Mesendoderm (in vitro differentiated cells): ENCODE measurements around the gene VDAC1.
A peak's percentile ranks its signal among the peaks of the same experiment; 100 is the strongest.

Source experiments
- DNase-seq: peaks from one replicate; pipeline ENCODE4 v3.0.0; 2013
- H2AK5ac ChIP-seq: 2 replicates; pipeline ENCODE4 v1.6.1; 2013; ENCODE audit warnings: low read length, inconsistent platforms
- H2BK120ac ChIP-seq: 2 replicates; pipeline ENCODE4 v1.6.1; 2013; ENCODE audit warnings: low read depth, mild to moderate bottlenecking, low read length, moderate library complexity, mixed read lengths
- H2BK15ac ChIP-seq: replicated peaks from 2 replicates; pipeline ENCODE4 v1.6.1; 2013; ENCODE audit warnings: low read depth, mild to moderate bottlenecking, moderate library complexity
- H2BK5ac ChIP-seq: 2 replicates; pipeline ENCODE4 v1.6.1; 2013; ENCODE audit warnings: low read length, inconsistent platforms
- H3K18ac ChIP-seq: 2 replicates; pipeline ENCODE4 v1.6.1; 2013; ENCODE audit warnings: mild to moderate bottlenecking, low read length, mixed read lengths
- H3K23ac ChIP-seq: one replicate; pipeline ENCODE4 v1.6.1; 2013; ENCODE audit warnings: low read length
- H3K27ac ChIP-seq: 2 replicates; pipeline ENCODE4 v1.5.1; 2013; ENCODE audit warnings: low read depth, mild to moderate bottlenecking, inconsistent platforms, low read length, moderate library complexity
- H3K27me3 ChIP-seq: 2 replicates; pipeline ENCODE4 v1.6.1; 2013; ENCODE audit warnings: low read length, control low read depth, mild to moderate bottlenecking, inconsistent platforms; ENCODE audit not compliant: insufficient read depth, poor library complexity
- H3K36me3 ChIP-seq: 2 replicates; pipeline ENCODE4 v1.6.1; 2013; ENCODE audit warnings: low read length, inconsistent platforms; ENCODE audit not compliant: control insufficient read depth, insufficient read depth
- H3K4ac ChIP-seq: one replicate; pipeline ENCODE4 v1.6.1; 2013; ENCODE audit warnings: low read depth, mild to moderate bottlenecking, low read length, moderate library complexity
- H3K4me1 ChIP-seq: 2 replicates; pipeline ENCODE4 v1.6.1; 2013; ENCODE audit warnings: low read depth, low read length, inconsistent platforms; ENCODE audit not compliant: control insufficient read depth
- H3K4me2 ChIP-seq: 2 replicates; pipeline ENCODE4 v1.6.1; 2013; ENCODE audit warnings: low read length
- H3K4me3 ChIP-seq: 2 replicates; pipeline ENCODE4 v1.5.1; 2013; ENCODE audit warnings: mild to moderate bottlenecking, low read length
- H3K56ac ChIP-seq: one replicate; pipeline ENCODE4 v1.6.1; 2013; ENCODE audit warnings: low read length
- H3K79me1 ChIP-seq: 2 replicates; pipeline ENCODE4 v1.6.1; 2013; ENCODE audit warnings: low read length, inconsistent platforms
- H3K79me2 ChIP-seq: 2 replicates; pipeline ENCODE4 v1.6.1; 2013; ENCODE audit warnings: mild to moderate bottlenecking, low read length; ENCODE audit not compliant: control insufficient read depth, insufficient read depth
- H3K9ac ChIP-seq: 2 replicates; pipeline ENCODE4 v1.6.1; 2013; ENCODE audit warnings: low read length, inconsistent platforms
- H4K5ac ChIP-seq: one replicate; pipeline ENCODE4 v1.6.1; 2013; ENCODE audit warnings: low read length
- H4K8ac ChIP-seq: one replicate; pipeline ENCODE4 v1.6.1; 2013; ENCODE audit warnings: low read depth, mild to moderate bottlenecking, control low read depth, low read length, moderate library complexity
- WGBS: extraction: QIAGEN DNeasy Blood & Tissue Kit; methylation state at CpG from one replicate; pipeline ENCODE4 v1.1.7; 2013; ENCODE audit warnings: low lambda C conversion rate, missing lambda C conversion rate; ENCODE audit not compliant: insufficient coverage; ENCODE audit errors: extremely low coverage; 5-methylcytosine and 5-hydroxymethylcytosine counted together

VDAC1 gene

DNA sequence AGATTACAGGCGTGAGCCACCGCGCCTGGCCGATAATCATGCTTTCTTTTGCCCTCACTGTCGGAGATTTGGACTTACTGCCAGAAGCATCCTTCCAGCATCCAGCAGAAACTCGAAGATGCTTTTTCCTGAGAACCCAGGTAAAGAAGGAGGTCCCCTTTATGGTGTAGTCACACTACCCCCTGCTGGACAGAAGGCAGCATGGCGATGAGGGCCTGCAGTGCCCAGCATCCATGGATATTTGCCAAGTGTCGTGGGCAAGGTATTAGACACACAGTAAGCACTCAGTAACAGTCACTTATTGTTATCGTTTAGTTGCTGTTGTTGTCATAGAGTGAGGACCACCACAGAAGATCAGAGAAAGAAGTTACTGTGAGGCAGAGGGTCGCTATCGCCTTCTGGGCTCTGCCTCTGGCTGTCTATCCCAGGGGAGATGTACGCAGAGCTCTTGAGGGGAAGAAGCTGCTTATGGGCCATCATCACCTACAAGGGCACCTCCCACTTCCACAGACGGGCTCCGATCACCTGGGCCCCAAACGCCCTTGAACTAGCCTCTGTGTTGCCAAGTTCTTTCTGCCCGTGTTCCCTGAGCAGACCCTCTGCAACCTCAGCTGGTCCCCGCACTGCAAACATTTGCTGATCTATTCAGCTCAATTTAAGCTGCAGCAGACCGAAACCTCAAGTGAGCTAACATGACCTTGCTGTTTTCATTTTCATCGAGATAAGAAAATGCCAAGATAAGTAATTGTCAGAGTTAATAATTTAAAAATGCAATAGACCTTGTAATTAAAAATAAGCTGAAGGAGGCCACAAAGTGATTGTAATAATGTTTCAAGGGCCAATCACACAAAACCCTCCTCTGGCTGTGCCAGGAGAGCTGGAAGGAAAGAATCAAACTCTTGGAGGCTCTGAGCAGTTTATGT, 60.3 kb downstream of the VDAC1 start:
- Histone ChIP-seq H2AK5ac (no peak overlapping the region), H3K79me2 (no peaks in the 10 kb centered on the region), H2BK5ac (no peak overlapping the region), H3K4me2 (no peak overlapping the region), H3K4me1 (no peaks in the 10 kb centered on the region), H3K18ac (no peak overlapping the region), H3K36me3 (no peaks in the 10 kb centered on the region), H3K4ac (no peak overlapping the region), H3K27me3 (no peaks in the 10 kb centered on the region), H3K56ac (no peak overlapping the region), H2BK15ac (no peak overlapping the region), H3K9ac (no peak overlapping the region), H4K8ac (no peak overlapping the region), H3K23ac (no peak overlapping the region), H4K5ac (no peak overlapping the region), H2BK120ac (no peak overlapping the region), H3K27ac (no peak overlapping the region), H3K79me1 (no peaks in the 10 kb centered on the region), H3K4me3 (no peak overlapping the region)
- WGBS: no CpG with 5 or more reads among the region's 19 CpGs
- DNase-seq: peak; percentile 67

DNA sequence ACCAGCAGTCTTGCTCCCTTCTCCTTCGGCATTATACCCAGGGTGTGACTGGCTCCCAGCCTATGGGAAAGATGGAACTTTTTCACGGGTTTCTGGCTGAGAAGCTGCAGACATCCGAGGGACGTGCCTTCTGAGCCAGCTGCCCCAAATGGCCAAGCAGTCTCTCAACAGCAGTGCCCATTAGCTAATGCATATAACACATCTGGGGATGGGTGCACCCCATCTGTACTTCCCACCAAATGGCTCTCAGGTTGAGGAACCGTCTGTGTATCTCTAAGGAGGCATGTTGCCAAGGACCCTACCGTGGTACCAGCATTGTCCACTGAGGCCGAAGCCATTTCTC, 61.3 kb downstream of the VDAC1 start:
- Histone ChIP-seq H4K8ac (no peak overlapping the region), H3K9ac (no peak overlapping the region), H3K4me3 (no peak overlapping the region), H3K36me3 (no peaks in the 10 kb centered on the region), H2BK15ac (no peak overlapping the region), H3K4me2 (no peak overlapping the region), H4K5ac (no peak overlapping the region), H3K4me1 (peaks cover 4% of the 10 kb centered on the region), H2AK5ac (no peak overlapping the region), H3K27ac (no peak overlapping the region), H3K23ac (no peak overlapping the region), H3K18ac (no peak overlapping the region), H3K56ac (no peak overlapping the region), H3K79me2 (no peaks in the 10 kb centered on the region), H2BK120ac (no peak overlapping the region), H2BK5ac (no peak overlapping the region), H3K79me1 (no peaks in the 10 kb centered on the region), H3K27me3 (no peaks in the 10 kb centered on the region), H3K4ac (no peak overlapping the region)
- DNase-seq: no peak
- WGBS: no CpG with 5 or more reads among the region's 7 CpGs

DNA sequence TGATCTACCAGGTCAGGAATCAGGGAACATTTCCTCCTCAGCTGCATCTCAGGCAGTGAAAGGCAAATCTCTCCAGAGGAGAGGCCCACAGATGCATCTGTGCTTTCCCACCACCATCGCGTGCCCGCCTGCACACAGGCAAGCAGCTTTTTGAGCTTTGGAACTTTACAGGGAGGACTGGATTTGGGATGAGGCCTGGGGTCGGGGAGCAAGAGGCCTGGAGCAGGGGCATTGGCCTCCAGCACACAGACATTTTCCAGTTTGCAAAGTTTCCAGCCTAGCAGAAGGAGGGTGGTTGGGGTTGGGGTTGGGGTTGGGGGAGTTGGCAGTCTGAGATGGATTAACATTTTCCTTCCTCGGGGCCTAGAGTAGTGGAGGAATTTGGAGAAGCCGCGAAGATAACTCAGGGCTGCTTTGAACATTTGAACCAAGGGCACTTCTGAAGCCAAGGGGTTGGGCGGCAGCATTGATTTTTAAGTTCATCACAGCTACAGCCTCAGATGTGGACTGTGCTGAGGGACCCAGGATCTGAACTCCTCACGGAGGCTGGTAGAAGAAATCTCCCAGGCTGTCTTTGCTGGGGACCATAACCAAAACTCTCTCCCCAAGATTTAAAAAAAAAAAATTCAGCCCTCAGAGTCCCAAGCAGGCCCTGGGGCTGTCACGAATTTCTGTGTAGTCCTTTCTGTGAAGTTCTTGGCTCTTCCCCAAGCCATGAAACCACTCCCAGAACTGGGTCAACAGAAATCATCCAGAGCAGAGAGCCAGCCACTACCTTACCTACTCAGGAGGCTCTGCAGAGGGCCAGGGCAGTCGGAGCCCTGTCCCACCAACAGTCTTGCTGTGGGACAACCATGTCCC, 61.9 kb downstream of the VDAC1 start:
- Histone ChIP-seq H2BK15ac (no peak overlapping the region), H3K9ac (no peak overlapping the region), H3K27me3 (no peaks in the 10 kb centered on the region), H3K79me1 (no peaks in the 10 kb centered on the region), H3K4ac (no peak overlapping the region), H2BK120ac (no peak overlapping the region), H4K5ac (no peak overlapping the region), H3K18ac (no peak overlapping the region), H3K4me2 (no peak overlapping the region), H3K56ac (peak overlapping the region; percentile 15), H3K36me3 (no peaks in the 10 kb centered on the region), H2BK5ac (no peak overlapping the region), H3K79me2 (no peaks in the 10 kb centered on the region), H3K4me1 (peaks cover 5% of the 10 kb centered on the region), H3K4me3 (no peak overlapping the region), H2AK5ac (no peak overlapping the region), H3K27ac (no peak overlapping the region), H3K23ac (no peak overlapping the region), H4K8ac (no peak overlapping the region)
- DNase-seq: no peak
- WGBS: no CpG with 5 or more reads among the region's 11 CpGs

DNA sequence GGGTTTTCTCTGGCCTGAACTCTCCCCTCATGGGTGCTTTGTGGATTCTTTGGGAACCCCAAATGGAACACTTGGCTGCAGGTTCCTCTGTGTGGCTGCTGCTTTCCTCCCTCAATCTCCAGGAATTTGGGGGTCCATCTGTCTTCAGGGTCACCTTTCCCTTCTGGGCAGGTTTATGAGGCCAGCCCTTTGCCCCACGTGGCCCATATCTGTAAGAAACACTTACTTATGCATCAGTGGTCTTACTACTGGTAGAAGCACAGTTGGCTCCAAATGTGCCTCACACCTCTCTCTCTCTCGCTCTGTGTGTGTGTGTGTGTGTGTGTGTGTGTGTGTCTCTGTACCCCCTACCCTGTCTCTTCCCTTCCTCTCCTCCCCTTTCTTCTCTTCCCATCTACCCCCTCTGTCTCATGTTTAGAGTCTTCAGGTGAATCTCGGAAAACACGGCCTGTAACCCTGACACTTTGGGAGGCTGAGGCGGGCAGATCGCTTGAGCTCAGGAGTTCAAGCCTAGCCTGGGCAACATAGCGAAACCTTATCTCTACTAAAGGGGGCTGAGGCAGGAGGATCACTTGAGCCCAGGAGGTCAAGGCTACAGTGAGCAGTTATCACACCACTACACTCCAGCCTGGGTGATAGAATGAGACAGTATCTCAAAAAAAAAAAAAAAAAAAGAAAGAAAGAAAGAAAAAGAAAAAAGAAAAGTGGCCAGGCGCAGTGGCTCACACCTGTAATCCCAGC, 63.1 kb downstream of the VDAC1 start:
- Histone ChIP-seq H3K4me3 (no peak overlapping the region), H2BK5ac (no peak overlapping the region), H4K5ac (no peak overlapping the region), H3K9ac (no peak overlapping the region), H3K27me3 (no peaks in the 10 kb centered on the region), H2BK120ac (no peak overlapping the region), H2AK5ac (no peak overlapping the region), H2BK15ac (no peak overlapping the region), H3K56ac (no peak overlapping the region), H3K4ac (no peak overlapping the region), H3K27ac (no peak overlapping the region), H3K79me2 (no peaks in the 10 kb centered on the region), H3K36me3 (no peaks in the 10 kb centered on the region), H3K79me1 (no peaks in the 10 kb centered on the region), H4K8ac (no peak overlapping the region), H3K4me1 (peaks cover 5% of the 10 kb centered on the region), H3K23ac (no peak overlapping the region), H3K4me2 (no peak overlapping the region), H3K18ac (no peak overlapping the region)
- no CpG with 5 or more reads among the region's 8 CpGs for WGBS
- DNase-seq: no peak

DNA sequence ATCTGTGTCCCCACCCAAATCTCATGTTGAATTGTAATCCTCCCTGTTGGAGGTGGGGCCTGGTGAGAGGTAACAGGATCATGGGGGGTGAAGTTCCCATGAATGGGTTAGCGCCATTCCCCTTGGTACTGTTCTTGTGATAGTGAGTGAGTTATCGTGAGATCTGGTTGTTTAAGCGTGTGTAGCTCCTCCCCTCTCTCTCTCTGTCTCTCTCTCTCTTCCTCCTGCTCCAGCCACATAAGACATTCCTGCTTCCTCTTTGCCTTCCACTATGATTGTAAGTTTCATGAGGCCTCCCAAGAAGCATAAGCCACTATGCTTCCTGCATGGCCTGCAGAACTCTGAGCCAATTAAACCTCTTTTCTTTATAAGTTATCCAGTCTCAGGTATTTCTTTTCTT, 65.1 kb downstream of the VDAC1 start:
- H3K27me3 ChIP-seq: no peaks in the 10 kb centered on the region
- no peak overlapping the region for H3K23ac ChIP-seq
- H3K4me1 ChIP-seq: peaks cover 5% of the 10 kb centered on the region
- no peak overlapping the region for H2AK5ac ChIP-seq
- no peaks in the 10 kb centered on the region for H3K36me3 ChIP-seq
- no peak overlapping the region for H3K27ac ChIP-seq
- H3K79me1 ChIP-seq: no peaks in the 10 kb centered on the region
- H3K4me3 ChIP-seq: no peak overlapping the region
- H2BK5ac ChIP-seq: no peak overlapping the region
- no peak overlapping the region for H3K56ac ChIP-seq
- no peak overlapping the region for H2BK120ac ChIP-seq
- no peak overlapping the region for H4K5ac ChIP-seq
- H3K79me2 ChIP-seq: no peaks in the 10 kb centered on the region
- H3K18ac ChIP-seq: no peak overlapping the region
- H3K9ac ChIP-seq: no peak overlapping the region
- no peak overlapping the region for H3K4ac ChIP-seq
- H2BK15ac ChIP-seq: no peak overlapping the region
- H4K8ac ChIP-seq: no peak overlapping the region
- no peak overlapping the region for H3K4me2 ChIP-seq
- DNase-seq: peak; percentile 29
- no CpG with 5 or more reads among the region's 3 CpGs for WGBS
